Endothelial cell of umbilical vein (primary cell): ENCODE data around the gene SNUPN. TPM values are rescaled to one million over a fixed set of nuclear protein-coding genes. Genes with fewer than 3 reads are reported as not detected.

ENCODE experiments used
- BruUV-seq: library from RNA; stranded (reverse); fragments of 400-500 nt; replicated peaks from 2 replicates; lab custom pipeline; 2021; lab: Mats Ljungman, UMichigan
- CTCF ChIA-PET: fragments of 300-600, 350-600 bp; sonication (Branson Sonifier 250); formaldehyde crosslinking; loops from one replicate; lab custom pipeline; 2021; ENCODE audit warnings: antibody characterized with exemption, inconsistent platforms; lab: Charles Lee
- POLR2A ChIA-PET: fragments of 300-600, 350-600 bp; sonication (Branson Sonifier 250); formaldehyde crosslinking; loops from one replicate; lab custom pipeline; 2021; ENCODE audit warnings: antibody characterized with exemption, inconsistent platforms; lab: Charles Lee
- DNase-seq: peaks from one replicate; pipeline ENCODE4 v3.0.0-alpha.2; 2011; ENCODE audit warnings: low read depth, low spot score
- FAIRE-seq: peaks from 2 replicates; lab custom pipeline; 2011; peaks lifted over from hg19 to GRCh38; lab: Jason Lieb, UNC
- H2AFZ ChIP-seq: 2 replicates; pipeline ENCODE4 v1.6.0; 2012; ENCODE audit warnings: low read depth, low read length, control low read depth, inconsistent platforms
- H3K27ac ChIP-seq: 2 replicates; pipeline ENCODE4 v1.5.1; 2011; ENCODE audit warnings: low read depth, mild to moderate bottlenecking, control low read depth, low read length, moderate library complexity; ENCODE audit not compliant: insufficient read depth
- H3K27me3 ChIP-seq, 2 experiments: 2 replicates each; pipeline versions ENCODE4 v1.6.0 to v1.6.1; 2011; ENCODE audit warnings: low read length in 2 of 2, mixed read lengths in 1 of 2; ENCODE audit not compliant: control insufficient read depth in 2 of 2, insufficient read depth in 2 of 2
- H3K36me3 ChIP-seq, 2 experiments: 2 replicates in 1 of 2; 3 replicates in 1 of 2; pipeline ENCODE4 v1.5.1; 2011; ENCODE audit warnings: low read length in 2 of 2, mild to moderate bottlenecking in 1 of 2, moderate library complexity in 1 of 2; ENCODE audit not compliant: control insufficient read depth in 2 of 2, insufficient read depth in 2 of 2; ENCODE audit errors: extremely low read depth in 1 of 2
- H3K4me1 ChIP-seq: 3 replicates; pipeline ENCODE4 v1.5.1; 2011; ENCODE audit warnings: mild to moderate bottlenecking, low read length; ENCODE audit not compliant: control insufficient read depth, insufficient read depth; ENCODE audit errors: extremely low read depth
- H3K4me2 ChIP-seq: 2 replicates; pipeline ENCODE4 v1.6.1; 2011; ENCODE audit warnings: low read length, control low read depth, mixed read lengths; ENCODE audit not compliant: insufficient read depth
- H3K4me3 ChIP-seq, 3 experiments: fragments of 200-600 bp in 1 of 3; sonication (generic), shearing (Covaris generic) in 1 of 3; replicated peaks in 1 of 3; 2 replicates each; pipeline ENCODE4 v1.5.1; 2011 to 2016; ENCODE audit warnings: control low read depth in 3 of 3, low read length in 3 of 3, mild to moderate bottlenecking in 2 of 3, inconsistent platforms in 1 of 3, low read depth in 1 of 3, moderate library complexity in 1 of 3; ENCODE audit not compliant: insufficient read depth in 1 of 3
- H3K79me2 ChIP-seq: 2 replicates; pipeline ENCODE4 v1.6.0; 2012; ENCODE audit warnings: low read length, inconsistent platforms; ENCODE audit not compliant: control insufficient read depth, insufficient read depth
- H3K9ac ChIP-seq: replicated peaks from 2 replicates; pipeline ENCODE3; 2011; ENCODE audit warnings: low read length, control low read depth; ENCODE audit not compliant: insufficient read depth; ENCODE audit errors: extremely low read depth
- H3K9me1 ChIP-seq: replicated peaks from 3 replicates; pipeline ENCODE4 v1.6.0; 2011; ENCODE audit warnings: mild to moderate bottlenecking, low read length; ENCODE audit not compliant: control insufficient read depth, insufficient read depth; ENCODE audit errors: extremely low read depth
- H3K9me3 ChIP-seq: replicated peaks from 2 replicates; pipeline ENCODE4 v1.5.1; 2012; ENCODE audit warnings: low read length, inconsistent platforms; ENCODE audit not compliant: control insufficient read depth, insufficient read depth
- H4K20me1 ChIP-seq: replicated peaks from 2 replicates; pipeline ENCODE3; 2011; ENCODE audit warnings: mild to moderate bottlenecking, low read length; ENCODE audit not compliant: control insufficient read depth, insufficient read depth; ENCODE audit errors: extremely low read depth
- CTCF ChIP-seq, 2 donors: IDR thresholded peaks; 1 replicate in 1 of 2; 2 replicates in 1 of 2; pipeline ENCODE4 v1.5.1; 2011; ENCODE audit warnings: low read length in 2 of 2, mild to moderate bottlenecking in 2 of 2, moderate library complexity in 2 of 2, control low read depth in 1 of 2, inconsistent platforms in 1 of 2, low read depth in 1 of 2; ENCODE audit not compliant: insufficient read depth in 1 of 2; ENCODE audit errors: extremely low read depth in 1 of 2
- FOS ChIP-seq: IDR thresholded peaks from 2 replicates; pipeline ENCODE4 v1.6.1; 2011; ENCODE audit warnings: mild to moderate bottlenecking, low read length, moderate library complexity, borderline replicate concordance; ENCODE audit not compliant: insufficient read depth
- GATA2 ChIP-seq: IDR thresholded peaks from 2 replicates; pipeline ENCODE4 v1.7.0; 2011; ENCODE audit warnings: low read depth, mild to moderate bottlenecking, moderate library complexity, mixed read lengths, low read length; ENCODE audit not compliant: insufficient read length, insufficient read depth
- JUN ChIP-seq: IDR thresholded peaks from 2 replicates; pipeline ENCODE4 v1.6.1; 2011; ENCODE audit warnings: borderline replicate concordance, low read depth; ENCODE audit not compliant: insufficient read length, insufficient read depth
- POLR2AphosphoS5 ChIP-seq: IDR thresholded peaks from 2 replicates; pipeline ENCODE4 v1.6.1; 2012; ENCODE audit warnings: low read depth, mild to moderate bottlenecking, control low read depth, low read length, moderate library complexity; ENCODE audit not compliant: insufficient read depth
- dilution Hi-C: fragments of 300-500 bp; cut with MboI; formaldehyde crosslinking; loops from one replicate; pipeline ENCODE4 v1.15.0; 2019; ENCODE audit warnings: low sequenced_read_pairs; ENCODE audit not compliant: extremely low pct_ligation_motif_present
- intact Hi-C: fragments of 100-400 bp; cut with micrococcal nuclease; formaldehyde crosslinking; loops from one replicate; pipeline ENCODE4 v1.10.0; 2022
- polyA plus RNA-seq, 4 experiments: library from polyadenylated mRNA; depleted of rRNA in 3 of 4; stranded (reverse) in 3 of 4; unstranded in 1 of 4; fragments of >200 nt; gene quantifications; 2 replicates each; pipeline versions ENCODE4 v1.2.1 to v1.2.3, GENCODE V29; 2011 to 2012; ENCODE audit warnings: missing spikeins in 1 of 4
- total RNA-seq: library from RNA; stranded (reverse); gene quantifications from 2 replicates; pipeline ENCODE4 v1.2.3, GENCODE V29; 2021

SNUPN gene
- total and polyA plus RNA-seq, 2 donors (not counting 3 experiments of a cell fraction or from before 2014, with no cell fraction given), result 13.2 to 25.1 TPM

GRCh38 chr15:75646944-75647364 is 21.4 kb upstream of the SNUPN start:
- peaks cover 0 to 2% of the 10 kb centered on the region in 2 experiments for H3K36me3 ChIP-seq
- intact Hi-C loops (loop anchor here (2.0 kb wide), 1 partner anchor 20 kb away; no protein-coding TSS in a partner anchor), dilution Hi-C loops (no loop called here)
- H3K9me1 ChIP-seq, result no peaks in the 10 kb centered on the region
- H3K27me3 ChIP-seq, result no peaks in the 10 kb centered on the region
- peak overlapping the region; percentile 79 for H2AFZ ChIP-seq
- H3K4me2 ChIP-seq, result peak overlapping the region; percentile 78
- peak overlapping the region; percentile 37 for H3K27ac ChIP-seq
- POLR2A ChIA-PET, result interaction anchor here (1.1 kb wide), 1 partner anchor 9 kb away, joined by 3 read pairs; no protein-coding TSS in a partner anchor
- FAIRE-seq (no peak), DNase-seq (no peak)
- no peak for TF ChIP-seq GATA2
- no peak for TF ChIP-seq POLR2AphosphoS5
- no peak for TF ChIP-seq CTCF (IDR thresholded peaks at IDR 0.05; ENCODE audit: extremely low read depth in 1 of 2, insufficient read depth in 1 of 2, low read depth in 1 of 2, low read length in 2 of 2)
- no peak for TF ChIP-seq FOS
- no peak for TF ChIP-seq JUN
- H3K79me2 ChIP-seq, result peaks cover 3% of the 10 kb centered on the region
- H3K4me3 ChIP-seq, result peak overlapping the region; percentile 53 to 72 (median 64)
- H3K9ac ChIP-seq, result peak overlapping the region; percentile 67
- CTCF ChIA-PET, result interaction anchor here (0.6 to 2.9 kb wide), 23 partner anchors 8 to 279 kb away, joined by 3 to 34 read pairs (median 7); partner anchors contain the start of genes IMP3, MAN2C1, PTPN9 and SIN3A
- H3K4me1 ChIP-seq, result peaks cover 29% of the 10 kb centered on the region
- no TSS peak for BruUV-seq
- no peaks in the 10 kb centered on the region for H4K20me1 ChIP-seq
- H3K9me3 ChIP-seq, result no peaks in the 10 kb centered on the region
